HCT116 (cell line): ENCODE results near the gene CORO2B. TPM values are rescaled to one million over a fixed set of nuclear protein-coding genes. Genes with fewer than 3 reads are reported as not detected.

ENCODE experiments used
- ATAC-seq: fragments of 200-7000 bp; cut with Tn5 transposase; 2 replicates; pipeline ENCODE4 v1.9.1; 2020; ENCODE audit warnings: mild to moderate bottlenecking, moderate library complexity
- BruUV-seq: library from RNA; stranded (reverse); fragments of 400-500 nt; replicated peaks from 2 replicates; lab custom pipeline; 2021; lab: Mats Ljungman, UMichigan
- CTCF ChIA-PET: fragments of 300-600 bp; sonication (Branson Sonifier 250); formaldehyde crosslinking; loops from one replicate; lab custom pipeline; 2021; ENCODE audit warnings: antibody characterized with exemption; lab: Charles Lee
- POLR2A ChIA-PET: fragments of 300-600, 350-600 bp; sonication (Branson Sonifier 250); formaldehyde crosslinking; loops from one replicate; lab custom pipeline; 2021; ENCODE audit warnings: antibody characterized with exemption; lab: Charles Lee
- RAD21 ChIA-PET, 2 experiments: fragments of 300-600 bp; sonication (Branson Sonifier 250); formaldehyde crosslinking; loops; one replicate each; lab custom pipeline; 2023; ENCODE audit warnings: low total read pairs in 2 of 2; ENCODE audit not compliant: uncharacterized antibody in 2 of 2, unreplicated experiment in 2 of 2, low non-redundant PET in 1 of 2; lab: Charles Lee
- DNase-seq: peaks from one replicate; pipeline ENCODE4 v3.0.0-alpha.2; 2010; ENCODE audit warnings: low read depth, low spot score
- H2AFZ ChIP-seq: fragments of 200-600 bp; shearing (Covaris generic), sonication (generic); 2 replicates; pipeline ENCODE4 v1.6.1; 2017; ENCODE audit warnings: low read depth, mixed run types, mixed read lengths, antibody characterized with exemption, low read length; ENCODE audit not compliant: poor library complexity, severe bottlenecking
- H3K27ac ChIP-seq: 2 replicates; pipeline ENCODE4 v1.5.1; 2012; ENCODE audit warnings: low read depth, low read length
- H3K27me3 ChIP-seq: fragments of 200-600 bp; sonication (generic); 2 replicates; pipeline ENCODE4 v1.6.1; 2016; ENCODE audit warnings: mixed run types, low read length, mixed read lengths; ENCODE audit not compliant: insufficient read depth
- H3K36me3 ChIP-seq, 2 experiments: fragments of 200-500 bp in 1 of 2; fragments of 200-600 bp in 1 of 2; sonication (Bioruptor generic) in 1 of 2; sonication (generic) in 1 of 2; 2 replicates each; pipeline versions ENCODE4 v1.5.1 to v1.6.1; 2014 to 2016; ENCODE audit warnings: low read length in 2 of 2, inconsistent platforms in 1 of 2, mixed read lengths in 1 of 2, mixed run types in 1 of 2; ENCODE audit not compliant: insufficient read depth in 2 of 2, control insufficient read depth in 1 of 2
- H3K4me1 ChIP-seq, 2 experiments: fragments of 200-600 bp in 1 of 2; sonication (generic) in 1 of 2; 2 replicates each; pipeline versions ENCODE4 v1.5.1 to v1.6.1; 2012 to 2017; ENCODE audit warnings: low read length in 2 of 2, inconsistent platforms in 1 of 2, mild to moderate bottlenecking in 1 of 2, mixed read lengths in 1 of 2, mixed run types in 1 of 2, moderate library complexity in 1 of 2; ENCODE audit not compliant: insufficient read depth in 2 of 2, control insufficient read depth in 1 of 2
- H3K4me2 ChIP-seq: fragments of 200-600 bp; sonication (generic); 2 replicates; pipeline ENCODE4 v1.6.1; 2017; ENCODE audit warnings: mixed run types, low read length, mixed read lengths
- H3K4me3 ChIP-seq, 2 experiments: fragments of 200-600 bp in 1 of 2; sonication (generic) in 1 of 2; replicated peaks in 1 of 2; 2 replicates each; pipeline ENCODE4 v1.5.1; 2011 to 2016; ENCODE audit warnings: low read length in 2 of 2, control low read depth in 1 of 2, low read depth in 1 of 2, mild to moderate bottlenecking in 1 of 2, mixed read lengths in 1 of 2, mixed run types in 1 of 2
- H3K79me2 ChIP-seq: fragments of 200-600 bp; sonication (generic); 2 replicates; pipeline ENCODE4 v1.6.1; 2017; ENCODE audit warnings: mild to moderate bottlenecking, mixed run types, low read length, moderate library complexity, mixed read lengths; ENCODE audit not compliant: insufficient read depth
- H3K9ac ChIP-seq: fragments of 200-600 bp; sonication (generic); 2 replicates; pipeline ENCODE4 v1.6.1; 2016; ENCODE audit warnings: low read length, mixed read lengths
- H3K9me2 ChIP-seq: fragments of 200-600 bp; sonication (generic), shearing (Covaris generic); 2 replicates; pipeline ENCODE4 v1.6.1; 2017; ENCODE audit warnings: mixed run types, mild to moderate bottlenecking, moderate library complexity; ENCODE audit not compliant: insufficient read depth
- H3K9me3 ChIP-seq, 2 experiments: fragments of 200-500 bp in 1 of 2; fragments of 200-600 bp in 1 of 2; sonication (Bioruptor generic) in 1 of 2; sonication (generic) in 1 of 2; 2 replicates each; pipeline ENCODE4 v1.6.1; 2014 to 2017; ENCODE audit warnings: low read length in 2 of 2, mixed read lengths in 2 of 2, inconsistent platforms in 1 of 2, low read depth in 1 of 2, mild to moderate bottlenecking in 1 of 2, mixed run types in 1 of 2, moderate library complexity in 1 of 2; ENCODE audit not compliant: control insufficient read depth in 1 of 2, insufficient read depth in 1 of 2
- H4K20me1 ChIP-seq: fragments of 200-600 bp; sonication (generic), shearing (Covaris generic); 2 replicates; pipeline ENCODE4 v1.6.1; 2017; ENCODE audit warnings: mixed run types, mild to moderate bottlenecking, moderate library complexity; ENCODE audit not compliant: insufficient read depth
- FOSL1 ChIP-seq: IDR thresholded peaks from 2 replicates; pipeline ENCODE4 v1.6.1; 2012; ENCODE audit warnings: low read depth
- RAD21 ChIP-seq: IDR thresholded peaks from 2 replicates; pipeline ENCODE4 v1.6.1; 2012; ENCODE audit warnings: low read depth, mild to moderate bottlenecking
- SIN3A ChIP-seq: IDR thresholded peaks from 2 replicates; pipeline ENCODE4 v1.6.1; 2012; ENCODE audit warnings: low read depth
- TCF7L2 ChIP-seq: IDR thresholded peaks from 2 replicates; pipeline ENCODE4 v1.7.0; 2011; ENCODE audit warnings: borderline replicate concordance, inconsistent platforms; ENCODE audit not compliant: insufficient read depth, insufficient read length; ENCODE audit errors: extremely low read depth
- YY1 ChIP-seq: IDR thresholded peaks from 2 replicates; pipeline ENCODE4 v1.6.1; 2011; ENCODE audit warnings: low read length, low read depth, moderate library complexity, mild to moderate bottlenecking; ENCODE audit not compliant: insufficient replicate concordance; ENCODE audit errors: extremely low read depth
- ZFX ChIP-seq: fragments of 450-650 bp; IDR thresholded peaks from 2 replicates; pipeline ENCODE4 v1.6.1; 2017
- intact Hi-C: fragments of 100-400 bp; cut with micrococcal nuclease; formaldehyde crosslinking; loops from 2 replicates; pipeline ENCODE4 v1.10.0; 2022
- total RNA-seq: library from RNA; stranded (reverse); gene quantifications from one replicate; pipeline ENCODE4 v1.2.1, GENCODE V29; 2021; ENCODE audit not compliant: unreplicated experiment
- TF ChIP-seq, protein P1 (sequence below): IDR thresholded peaks from 2 replicates; pipeline ENCODE4 v1.6.1; 2012
- TF ChIP-seq, protein P2 (sequence below): IDR thresholded peaks from 2 replicates; pipeline ENCODE4 v1.6.1; 2011; ENCODE audit warnings: mild to moderate bottlenecking, low read length, moderate library complexity; ENCODE audit not compliant: insufficient replicate concordance; ENCODE audit errors: extremely low read depth

CORO2B gene
- total RNA-seq, 1 experiment from 2014 or later: 2.8 TPM

DNA sequence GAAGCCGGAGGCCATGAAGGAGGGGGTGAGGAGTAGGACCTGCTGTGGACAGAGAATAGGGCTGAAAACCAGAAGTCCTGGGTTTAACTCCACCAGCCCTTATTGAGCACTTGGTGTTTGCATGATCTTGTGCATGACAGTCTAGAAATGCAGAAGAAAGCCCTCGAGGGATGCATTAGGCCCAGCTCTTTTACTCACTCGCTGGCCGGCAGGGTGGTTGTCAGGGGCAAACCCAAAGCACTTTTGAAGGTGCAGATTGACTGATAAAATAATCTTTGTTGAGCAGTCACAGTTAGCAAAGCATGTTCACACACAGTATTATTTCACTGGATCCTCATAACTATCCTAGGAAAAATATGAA, 55.3 kb downstream of the CORO2B start:
- Histone ChIP-seq H3K9ac (no peak overlapping the region), H3K4me2 (no peak overlapping the region), H3K79me2 (no peaks in the 10 kb centered on the region), H3K27ac (no peak overlapping the region), H3K9me2 (no peaks in the 10 kb centered on the region), H2AFZ (no peak overlapping the region), H3K27me3 (no peaks in the 10 kb centered on the region), H3K9me3 (no peaks in the 10 kb centered on the region), H3K4me1 (peaks cover 0 to 5% of the 10 kb centered on the region in 2 experiments; a peak in 1 of 4 replicates), H3K36me3 (no peaks in the 10 kb centered on the region), H3K4me3 (no peak overlapping the region), H4K20me1 (no peaks in the 10 kb centered on the region)
- TF ChIP-seq, protein P1, sequence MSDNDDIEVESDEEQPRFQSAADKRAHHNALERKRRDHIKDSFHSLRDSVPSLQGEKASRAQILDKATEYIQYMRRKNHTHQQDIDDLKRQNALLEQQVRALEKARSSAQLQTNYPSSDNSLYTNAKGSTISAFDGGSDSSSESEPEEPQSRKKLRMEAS: no peak
- no peak for DNase-seq
- no peak for ATAC-seq
- no TSS peak for BruUV-seq
- intact Hi-C loops: no loop called here
- ChIA-PET POLR2A (no interaction called here), RAD21 (no interaction called here), CTCF (no interaction called here)

DNA sequence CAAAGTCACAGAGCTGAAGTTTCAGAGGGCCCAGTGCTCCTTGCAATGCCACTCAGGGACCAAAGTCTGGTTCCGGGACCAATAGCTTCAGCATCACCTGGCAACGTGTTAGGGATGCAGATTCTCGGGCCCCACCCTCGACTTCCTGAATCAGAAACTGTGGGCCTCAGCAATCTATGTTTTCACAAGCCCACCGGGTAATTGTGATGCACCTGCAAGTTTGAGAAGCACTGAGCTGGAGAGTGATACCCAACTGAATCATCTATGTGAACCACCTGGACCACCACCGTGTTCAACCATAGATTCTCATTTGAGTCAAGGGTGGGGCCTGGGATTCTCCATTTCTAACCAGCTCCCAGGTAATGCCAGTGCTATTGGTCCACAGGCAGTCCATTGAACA, 55.7 kb downstream of the CORO2B start:
- no peak overlapping the region for H3K9ac ChIP-seq
- H2AFZ ChIP-seq: no peak overlapping the region
- H3K79me2 ChIP-seq: no peaks in the 10 kb centered on the region
- no peak overlapping the region for H3K27ac ChIP-seq
- ChIA-PET CTCF (no interaction called here), RAD21 (no interaction called here), POLR2A (no interaction called here)
- H3K9me2 ChIP-seq: no peaks in the 10 kb centered on the region
- H3K4me3 ChIP-seq: no peak overlapping the region
- no peaks in the 10 kb centered on the region for H4K20me1 ChIP-seq
- H3K4me2 ChIP-seq: no peak overlapping the region
- H3K36me3 ChIP-seq: no peaks in the 10 kb centered on the region
- intact Hi-C loops: no loop called here
- no peaks in the 10 kb centered on the region for H3K27me3 ChIP-seq
- BruUV-seq: no TSS peak
- no peak for TF ChIP-seq SIN3A
- no peak for TF ChIP-seq RAD21
- TF ChIP-seq ZFX: no peak
- no peak for TF ChIP-seq TCF7L2
- TF ChIP-seq FOSL1: no peak
- TF ChIP-seq, protein P2, sequence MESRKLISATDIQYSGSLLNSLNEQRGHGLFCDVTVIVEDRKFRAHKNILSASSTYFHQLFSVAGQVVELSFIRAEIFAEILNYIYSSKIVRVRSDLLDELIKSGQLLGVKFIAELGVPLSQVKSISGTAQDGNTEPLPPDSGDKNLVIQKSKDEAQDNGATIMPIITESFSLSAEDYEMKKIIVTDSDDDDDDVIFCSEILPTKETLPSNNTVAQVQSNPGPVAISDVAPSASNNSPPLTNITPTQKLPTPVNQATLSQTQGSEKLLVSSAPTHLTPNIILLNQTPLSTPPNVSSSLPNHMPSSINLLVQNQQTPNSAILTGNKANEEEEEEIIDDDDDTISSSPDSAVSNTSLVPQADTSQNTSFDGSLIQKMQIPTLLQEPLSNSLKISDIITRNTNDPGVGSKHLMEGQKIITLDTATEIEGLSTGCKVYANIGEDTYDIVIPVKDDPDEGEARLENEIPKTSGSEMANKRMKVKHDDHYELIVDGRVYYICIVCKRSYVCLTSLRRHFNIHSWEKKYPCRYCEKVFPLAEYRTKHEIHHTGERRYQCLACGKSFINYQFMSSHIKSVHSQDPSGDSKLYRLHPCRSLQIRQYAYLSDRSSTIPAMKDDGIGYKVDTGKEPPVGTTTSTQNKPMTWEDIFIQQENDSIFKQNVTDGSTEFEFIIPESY: no peak
- no peak for TF ChIP-seq YY1
- DNase-seq: no peak
- ATAC-seq: no peak
- no peaks in the 10 kb centered on the region for H3K9me3 ChIP-seq
- peaks cover 0 to 9% of the 10 kb centered on the region in 2 experiments; a peak in 2 of 4 replicates for H3K4me1 ChIP-seq
